ENCODE data around the gene METAP2.
"Not testable (repeated sequence)": the region's sequence is repeated elsewhere in the genome, so short reads cannot be mapped to it uniquely, and the experiment has no call there.

METAP2 gene
- 72.9 to 269 (median 97.6) reads per million in 3 experiments for total RNA-seq

DNA sequence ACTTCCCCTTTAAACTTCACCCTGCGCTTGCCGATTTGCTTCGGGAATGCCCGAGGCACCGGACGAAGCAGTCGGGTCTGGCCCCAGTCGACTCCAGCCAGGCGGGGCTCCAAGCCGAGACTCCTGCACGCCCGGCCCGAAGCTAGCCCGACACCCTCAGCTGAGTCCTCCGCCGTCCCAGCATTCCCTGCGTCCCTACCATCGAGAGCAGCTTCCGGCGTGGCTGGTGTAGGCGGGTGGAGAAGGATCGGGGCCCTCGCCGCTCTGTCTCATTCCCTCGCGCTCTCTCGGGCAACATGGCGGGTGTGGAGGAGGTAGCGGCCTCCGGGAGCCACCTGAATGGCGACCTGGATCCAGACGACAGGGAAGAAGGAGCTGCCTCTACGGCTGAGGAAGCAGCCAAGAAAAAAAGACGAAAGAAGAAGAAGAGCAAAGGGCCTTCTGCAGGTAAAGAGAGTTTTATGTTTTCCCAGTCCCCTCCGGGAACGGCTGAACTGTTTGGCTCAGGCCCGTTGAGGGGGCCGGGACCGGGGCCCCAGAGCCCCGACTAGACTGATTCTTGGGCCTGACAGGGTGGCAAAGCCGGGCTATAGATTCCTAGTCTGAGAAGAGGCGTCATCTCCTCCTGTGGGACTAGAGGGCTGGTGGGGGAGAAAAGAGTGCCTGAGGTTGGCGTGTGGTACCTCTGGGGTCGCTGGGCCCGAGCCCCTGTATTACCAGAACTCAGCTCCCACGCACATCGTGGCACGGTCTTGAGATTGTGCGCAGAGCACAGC, at the start of gene METAP2:
Gene METAP2 (plus strand): TSS at position 269 of the 776 bp plus-strand sequence. CDS start 28 bp downstream, at position 297.
- DNase-seq = peak; percentile 87

DNA sequence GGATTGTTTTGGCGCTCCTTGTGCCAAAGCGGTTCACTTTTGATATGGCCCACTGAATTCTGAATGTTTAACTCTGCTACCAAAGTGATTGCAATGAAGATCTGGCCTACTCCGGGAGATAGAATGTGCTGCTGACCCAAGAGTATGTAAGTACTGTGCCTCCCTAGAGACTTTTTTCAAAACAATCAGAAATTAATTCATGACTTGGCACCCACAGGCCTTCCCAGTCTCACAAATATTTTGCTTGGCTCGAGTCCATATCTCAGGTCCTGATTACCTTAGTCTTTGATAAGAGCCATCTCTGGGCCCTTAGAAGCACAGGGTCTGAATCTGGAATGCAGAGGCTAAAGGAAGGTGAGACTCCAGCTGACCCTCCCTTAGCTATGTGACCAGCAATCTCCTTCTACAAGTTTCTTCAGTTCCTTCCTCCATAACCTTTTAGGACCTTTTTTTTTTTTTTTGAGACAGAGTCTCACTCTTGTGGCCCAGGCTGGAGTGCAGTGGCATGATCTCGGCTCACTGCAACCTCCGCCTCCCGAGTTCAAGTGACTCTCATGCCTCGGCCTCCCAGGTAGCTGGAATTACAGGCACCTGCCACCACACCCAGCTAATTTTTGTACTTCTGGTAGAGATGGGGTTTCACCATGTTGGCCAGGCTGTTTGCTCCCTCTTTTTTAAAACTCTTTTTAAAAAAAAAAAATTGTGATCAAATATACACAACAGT, 49.5 kb upstream of the METAP2 start:
- DNase-seq = no peak

- no peak for DNase-seq
Observed at GRCh38 chr12:95429172-95429510, 44.8 kb upstream of the METAP2 start.

GRCh38 chr12:95431120-95431519, 42.8 kb upstream of the METAP2 start:
- DNase-seq = no peak

DNA sequence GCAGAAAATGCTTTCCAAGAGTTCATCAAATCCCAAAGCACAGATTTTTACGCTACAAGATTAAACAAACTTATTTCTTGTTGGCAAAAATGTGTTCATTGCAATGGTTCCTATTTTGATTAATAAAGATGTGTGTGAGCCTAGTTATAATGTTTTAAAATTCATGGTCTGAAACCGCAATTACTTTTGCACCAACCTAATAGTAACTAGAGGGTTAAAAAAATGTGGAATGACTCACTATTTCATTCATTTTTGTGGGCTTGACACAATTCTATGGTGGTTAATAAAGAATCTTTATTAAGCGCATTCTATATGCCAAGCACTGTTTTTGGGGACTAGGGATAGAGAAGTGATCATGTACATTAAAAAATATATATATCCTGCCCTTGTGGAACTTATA, 38.6 kb upstream of the METAP2 start:
- DNase-seq = no peak

- DNase-seq = no peak
Observed at GRCh38 chr12:95437565-95437964, 36.4 kb upstream of the METAP2 start.

- DNase-seq = no peak
Observed at GRCh38 chr12:95439461-95440230, 34.3 kb upstream of the METAP2 start.

GRCh38 chr12:95440401-95440800, 33.6 kb upstream of the METAP2 start:
- DNase-seq = no peak

DNA sequence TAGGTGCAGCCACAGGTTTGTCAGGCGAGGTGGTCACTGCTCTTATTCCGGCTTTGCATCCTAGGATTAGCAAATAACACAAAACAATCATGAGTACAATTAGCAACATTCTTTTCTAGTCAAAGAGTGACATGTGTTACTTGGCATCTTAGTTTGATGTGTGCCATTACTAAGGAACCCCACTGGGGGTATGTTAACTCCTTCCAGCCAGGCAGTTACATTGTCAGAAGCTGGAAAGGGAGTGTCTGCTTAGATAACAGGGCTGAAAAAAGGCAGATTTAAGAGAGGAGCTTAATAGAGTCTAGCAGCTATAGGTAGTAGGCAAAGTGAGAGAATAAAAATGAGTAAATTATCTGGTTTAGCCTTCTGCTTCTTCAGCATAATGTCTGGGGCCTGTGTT, 30.5 kb upstream of the METAP2 start:
- no peak for DNase-seq

GRCh38 chr12:95445099-95445498, 28.9 kb upstream of the METAP2 start:
- not testable (repeated sequence) for DNase-seq

DNA sequence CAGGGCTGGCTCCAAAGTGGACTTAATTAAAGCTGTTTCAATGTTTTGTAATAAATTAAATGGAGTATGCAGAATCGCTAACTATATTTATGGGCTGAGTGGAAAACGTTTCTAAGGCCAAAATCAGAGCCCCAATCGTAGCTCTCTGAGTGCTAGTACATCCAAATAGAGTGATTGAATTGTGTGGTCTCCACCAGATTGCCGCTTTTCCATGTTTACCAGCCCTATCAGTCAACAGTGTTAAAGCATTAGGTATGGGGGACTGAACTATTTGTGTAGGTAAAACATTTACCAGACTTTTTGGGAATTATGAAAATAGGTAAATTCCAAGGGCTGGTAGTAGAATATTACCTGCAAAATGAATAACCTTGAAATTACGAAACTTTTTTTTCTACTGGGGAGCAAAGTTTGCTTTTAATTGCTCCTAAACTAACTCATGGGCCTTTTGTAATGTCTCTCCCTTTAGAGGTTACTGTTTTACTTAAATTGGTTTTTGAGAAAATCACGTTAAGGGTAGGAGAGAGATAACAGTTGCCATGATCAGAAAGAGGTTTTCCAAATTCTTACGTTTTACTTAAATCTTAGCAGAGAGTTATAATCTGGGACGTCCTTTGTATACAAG, 28.0 kb upstream of the METAP2 start:
- DNase-seq = no peak

GRCh38 chr12:95446506-95446900, 27.4 kb upstream of the METAP2 start:
- DNase-seq = no peak

DNA sequence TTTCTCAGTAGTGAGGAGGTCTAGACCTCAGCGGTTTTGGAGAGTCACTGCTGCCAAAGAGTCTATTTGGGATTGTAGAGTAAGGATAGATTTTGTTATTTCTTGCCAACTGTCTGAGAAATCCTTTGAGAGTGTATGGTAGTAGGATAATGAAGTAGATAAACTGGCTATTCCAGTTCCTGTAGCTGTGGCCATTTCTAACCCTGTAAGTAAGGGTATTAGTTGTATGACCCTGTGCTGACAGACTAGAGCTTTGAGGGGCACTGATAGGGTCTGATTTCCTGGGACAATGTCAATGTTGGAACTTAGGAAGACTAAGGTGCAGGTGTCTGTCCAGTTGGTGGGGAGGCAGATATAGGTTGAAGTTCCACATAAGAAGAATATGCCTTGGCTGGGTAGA, 24.3 kb upstream of the METAP2 start:
- not testable (repeated sequence) for DNase-seq

DNA sequence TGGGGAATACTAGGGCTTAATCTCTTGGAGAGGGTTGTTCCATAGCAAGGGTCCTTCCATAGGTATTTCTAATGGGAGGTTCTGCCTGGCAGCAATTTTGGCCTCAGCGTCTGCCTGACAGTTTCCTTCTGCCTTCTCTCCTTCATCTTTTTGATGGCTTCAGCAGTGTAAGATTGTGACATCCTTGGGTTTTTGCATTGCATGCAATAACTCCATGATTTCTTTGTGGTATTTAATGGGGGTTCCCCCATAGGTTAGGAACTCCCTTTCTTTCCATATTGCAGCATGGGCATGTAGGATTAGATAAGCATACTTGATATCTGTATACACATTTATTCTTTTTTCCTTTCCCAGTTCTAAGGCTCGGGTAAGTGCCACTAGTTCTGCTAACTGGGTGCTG, 21.5 kb upstream of the METAP2 start:
- DNase-seq = not testable (repeated sequence)

- DNase-seq = not testable (repeated sequence)
Observed at GRCh38 chr12:95453881-95454280, 20.1 kb upstream of the METAP2 start.

DNA sequence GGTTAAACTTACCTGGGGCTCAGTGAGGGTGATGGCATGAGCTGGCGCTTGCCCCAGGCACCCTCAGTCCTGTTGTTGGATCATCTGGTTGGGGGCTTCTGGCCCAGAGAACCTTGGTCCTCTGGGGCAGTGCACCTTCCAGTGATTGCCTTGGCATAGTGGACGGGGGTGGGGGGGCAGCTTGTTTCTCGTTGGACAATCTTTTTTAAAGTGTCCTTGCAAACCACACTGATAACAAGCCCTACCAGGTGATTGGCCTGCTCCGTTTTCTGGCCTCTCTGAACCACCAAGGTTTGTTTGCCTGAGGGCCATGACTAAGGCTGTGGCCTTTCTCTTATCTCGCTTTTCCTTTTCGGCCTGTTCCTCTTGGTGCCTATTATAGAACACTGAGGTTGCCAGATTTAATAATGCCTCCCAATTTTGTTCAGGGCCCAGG, 19.2 kb upstream of the METAP2 start:
- DNase-seq = not testable (repeated sequence)

- not testable (repeated sequence) for DNase-seq
Observed at GRCh38 chr12:95457605-95458004, 16.3 kb upstream of the METAP2 start.

GRCh38 chr12:95458761-95459160, 15.2 kb upstream of the METAP2 start:
- DNase-seq = no peak

DNA sequence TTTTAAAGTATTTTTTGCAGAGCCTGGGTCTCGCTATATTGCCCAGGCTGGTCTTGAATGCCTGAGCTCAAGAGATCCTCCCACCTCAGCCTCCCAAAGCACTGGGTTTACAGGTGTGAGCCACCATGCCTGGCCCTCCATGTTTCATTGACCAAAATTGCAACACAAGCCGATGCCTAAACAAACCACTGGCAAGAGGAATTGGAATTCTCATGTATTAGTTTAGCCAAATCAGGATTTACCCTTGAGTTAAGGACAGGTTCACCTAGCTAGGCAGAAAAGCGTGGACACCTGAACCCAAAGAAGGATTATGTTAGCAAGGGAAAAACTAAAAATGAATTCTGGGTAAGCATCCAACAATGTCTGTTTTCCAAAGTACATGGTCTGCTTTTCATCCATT, 14.6 kb upstream of the METAP2 start:
- DNase-seq = no peak

DNA sequence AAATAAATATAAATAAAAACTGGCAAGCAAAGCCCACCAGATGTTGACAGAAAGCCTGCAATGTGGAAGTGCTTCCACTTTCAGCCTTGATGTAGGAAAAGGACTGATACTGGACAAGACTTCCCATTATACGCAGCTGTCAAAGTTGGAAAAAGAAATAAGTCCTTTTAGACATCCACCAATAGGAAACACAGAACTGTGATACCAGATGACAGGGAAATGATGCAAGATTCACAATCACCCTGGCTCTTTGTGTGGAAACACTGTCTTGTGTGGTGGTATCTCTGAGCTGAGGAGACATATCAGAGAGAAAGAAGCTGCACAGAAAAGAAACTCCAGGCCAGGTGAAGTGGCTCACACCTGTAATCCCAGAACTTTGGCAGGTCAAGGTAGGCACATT, 13.8 kb upstream of the METAP2 start:
- DNase-seq = no peak

GRCh38 chr12:95460896-95461295, 13.1 kb upstream of the METAP2 start:
- no peak for DNase-seq

DNA sequence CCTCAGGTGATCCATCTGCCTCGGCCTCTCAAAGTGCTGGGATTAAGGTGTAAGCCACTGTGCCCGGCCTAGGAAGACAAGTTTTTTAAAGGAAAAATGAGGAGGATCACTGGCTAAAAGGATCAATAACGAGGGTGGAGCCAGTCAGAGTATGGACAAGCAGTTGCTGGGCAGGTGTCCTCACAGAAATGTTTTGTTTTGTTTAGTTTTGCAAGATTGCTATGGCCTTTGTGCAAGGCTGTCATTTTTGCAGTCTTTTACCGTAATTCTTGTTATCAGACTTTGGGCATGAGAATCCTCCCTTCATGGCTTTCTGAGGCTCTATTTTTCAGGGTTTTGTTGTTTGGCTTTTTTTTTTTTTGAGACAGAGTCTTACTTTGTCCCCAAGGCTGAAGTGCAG, 11.9 kb upstream of the METAP2 start:
- no peak for DNase-seq

- DNase-seq = no peak
Observed at GRCh38 chr12:95462551-95462950, 11.4 kb upstream of the METAP2 start.
